Measurements from ENCODE around the gene GNAL. TPM values are rescaled to one million over a fixed set of nuclear protein-coding genes. Genes with fewer than 3 reads are reported as not detected.
"Not testable (repeated sequence)": the region's sequence is repeated elsewhere in the genome, so short reads cannot be mapped to it uniquely, and the experiment has no call there.

GNAL gene
- total RNA-seq, 1 experiment from 2014 or later, result 24.0 TPM

- not testable (repeated sequence) for H2BK120ac ChIP-seq (ENCODE audit: low read depth, low read length, poor library complexity, severe bottlenecking); H2BK20ac ChIP-seq (ENCODE audit: low read depth, low read length, poor library complexity, severe bottlenecking); H3K9ac ChIP-seq (ENCODE audit: extremely low read depth, insufficient read length, low read length); H3K79me1 ChIP-seq (ENCODE audit: insufficient read depth, low read depth, low read length, poor library complexity, severe bottlenecking); H4K91ac ChIP-seq (ENCODE audit: insufficient read length, low read depth, low read length); H3K27ac Mint-ChIP-seq; H4K20me1 ChIP-seq (ENCODE audit: control insufficient read depth, insufficient read depth, insufficient read length); H3K23me2 ChIP-seq (ENCODE audit: insufficient read length, low read depth, low read length, poor library complexity, severe bottlenecking); H3K79me2 ChIP-seq (ENCODE audit: insufficient read depth, low read length); DNase-seq; H3K18ac ChIP-seq (ENCODE audit: insufficient read length, low read depth, low read length); H3K27ac ChIP-seq (ENCODE audit: insufficient read length, low read depth, low read length); H3K4ac ChIP-seq (ENCODE audit: low read depth, low read length); H3K14ac ChIP-seq (ENCODE audit: insufficient read depth, low read length); H4K8ac ChIP-seq (replicated peaks; ENCODE audit: insufficient read length, low read depth, low read length); H2AFZ ChIP-seq (ENCODE audit: low read length); H3K36me3 Mint-ChIP-seq (ENCODE audit: insufficient read depth in 1 of 3, low read depth in 3 of 3); H3K4me1 ChIP-seq (ENCODE audit: insufficient read depth, low read length); H4K5ac ChIP-seq (ENCODE audit: insufficient read length, low read depth, low read length); H3K4me1 Mint-ChIP-seq; H3K27me3 Mint-ChIP-seq (ENCODE audit: low read depth); H2BK5ac ChIP-seq (ENCODE audit: insufficient read length, low read length); H2AK5ac ChIP-seq (ENCODE audit: insufficient read length, low read length); H3T11ph ChIP-seq (ENCODE audit: low read length); H3K27me3 ChIP-seq (ENCODE audit: insufficient read depth, low read length); H2BK15ac ChIP-seq (ENCODE audit: low read depth, low read length); H2BK12ac ChIP-seq (ENCODE audit: insufficient read length, low read depth, low read length); H3K56ac ChIP-seq (ENCODE audit: insufficient read length, low read depth, low read length); H3K23ac ChIP-seq (ENCODE audit: insufficient read length, low read depth, low read length); H3K4me2 ChIP-seq (ENCODE audit: insufficient read depth, insufficient read length, low read length); H3K9me3 ChIP-seq (ENCODE audit: control insufficient read depth, low read depth, low read length); H3K4me3 Mint-ChIP-seq; H3K9me3 Mint-ChIP-seq
- no CpG with 5 or more reads among the region's 5 CpGs for WGBS (ENCODE audit: extremely low coverage, insufficient read length, low lambda C conversion rate)
Measured at GRCh38 chr18:11919522-11919921, 230.5 kb downstream of the GNAL start.
